ENCODE measurements around the gene RPL19.

Gene RPL19

DNA sequence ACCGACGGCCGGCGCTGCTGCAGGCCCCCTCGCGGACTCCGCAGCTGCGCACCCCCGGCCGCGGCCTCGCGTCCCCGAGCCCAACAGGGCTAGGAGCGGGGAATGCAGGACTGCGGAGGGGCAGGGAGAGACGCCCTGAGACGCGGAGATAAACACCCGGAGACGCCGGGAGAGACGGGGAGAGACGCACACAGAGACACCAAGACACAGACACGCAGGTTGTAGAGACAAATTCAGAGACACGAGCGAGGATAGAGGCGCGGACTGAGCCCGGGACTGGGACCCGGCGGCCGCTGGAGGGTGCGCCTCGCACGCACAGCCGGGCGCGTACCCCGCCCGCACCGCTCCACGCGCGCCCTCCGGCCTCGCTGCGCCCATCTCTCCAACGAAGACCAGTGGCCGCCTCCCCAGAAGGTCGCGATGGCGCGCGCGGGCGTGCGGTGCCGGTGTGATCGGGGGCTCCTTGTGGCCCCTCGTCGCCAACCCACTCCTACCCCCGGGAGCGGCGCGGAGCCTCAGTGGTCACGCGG is 24.8 kb downstream of the RPL19 start:
- no peak for DNase-seq (ENCODE audit: low read depth)

DNA sequence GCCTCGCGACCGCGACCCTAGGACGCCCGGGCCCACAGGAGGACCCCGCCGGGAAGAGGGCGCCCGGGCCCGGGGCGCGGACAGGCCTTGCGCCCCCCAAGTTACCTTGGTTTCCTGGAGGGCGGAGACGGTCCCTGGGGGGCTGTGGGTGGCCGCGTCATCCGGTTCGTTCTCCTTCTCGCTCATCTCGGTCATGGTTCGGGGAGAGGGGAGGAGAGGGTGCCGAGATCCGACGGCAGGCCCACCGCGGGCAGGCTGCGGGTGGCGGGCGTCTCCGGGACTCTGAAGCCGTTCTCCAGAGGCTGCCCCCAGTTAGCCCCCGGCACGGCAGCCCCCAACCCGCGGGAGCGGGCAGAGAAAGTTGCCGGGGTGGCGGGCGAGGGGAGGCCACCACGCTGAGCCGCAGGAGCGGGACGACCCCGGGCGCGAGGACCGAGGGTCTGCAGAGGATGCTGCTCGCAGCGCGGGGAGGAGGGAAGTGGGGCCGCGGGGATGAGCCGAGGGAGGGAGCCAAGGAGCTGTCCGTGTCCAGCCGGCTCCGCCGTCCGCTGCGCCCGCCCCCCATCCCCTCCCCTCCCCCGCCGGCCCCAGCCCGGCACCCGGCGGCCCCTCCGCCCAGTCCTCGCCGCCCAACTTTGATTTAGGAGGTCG is 25.4 kb downstream of the RPL19 start, which contains the start of gene STAC2:
STAC2 (minus strand) TSS at position 638 of the 651 bp plus-strand sequence; CDS start at position 195, 443 bp downstream.
- no peak for DNase-seq (ENCODE audit: low read depth)

DNA sequence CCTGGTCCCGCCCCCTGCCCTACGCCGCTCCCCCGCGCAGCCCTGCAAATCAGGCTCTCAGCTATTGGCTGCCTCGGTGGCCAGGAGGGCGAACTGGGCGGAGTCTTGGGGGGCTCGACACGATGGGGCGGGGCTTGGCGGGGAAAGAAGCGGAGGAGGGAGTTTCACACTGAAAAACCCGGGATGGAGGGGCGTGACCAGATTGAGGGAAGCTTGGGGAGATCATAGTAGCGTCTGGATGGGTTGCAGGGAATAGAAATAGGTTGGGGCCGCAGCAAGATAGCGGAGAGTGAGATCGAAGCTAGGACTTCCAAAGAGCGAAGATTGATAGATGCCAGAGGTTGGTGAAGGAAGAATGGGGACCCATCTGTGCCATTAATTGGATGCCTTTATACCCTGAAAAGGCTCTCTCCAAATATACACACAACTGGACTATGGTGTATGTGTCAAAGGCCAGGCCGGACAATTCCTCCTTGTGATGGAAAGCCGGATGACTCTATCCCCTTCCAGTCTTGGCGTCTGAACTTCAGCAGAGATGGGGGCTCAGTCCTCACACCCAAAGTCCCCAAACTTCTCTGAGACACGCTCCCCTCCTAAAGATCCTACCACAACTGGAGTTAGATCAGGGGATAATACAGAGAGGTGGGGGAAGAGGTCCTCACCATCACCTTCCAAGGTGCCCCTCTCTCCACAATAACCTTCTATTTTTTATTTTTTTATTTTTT is 26.0 kb downstream of the RPL19 start:
- no peak for DNase-seq (ENCODE audit: low read depth)

DNA sequence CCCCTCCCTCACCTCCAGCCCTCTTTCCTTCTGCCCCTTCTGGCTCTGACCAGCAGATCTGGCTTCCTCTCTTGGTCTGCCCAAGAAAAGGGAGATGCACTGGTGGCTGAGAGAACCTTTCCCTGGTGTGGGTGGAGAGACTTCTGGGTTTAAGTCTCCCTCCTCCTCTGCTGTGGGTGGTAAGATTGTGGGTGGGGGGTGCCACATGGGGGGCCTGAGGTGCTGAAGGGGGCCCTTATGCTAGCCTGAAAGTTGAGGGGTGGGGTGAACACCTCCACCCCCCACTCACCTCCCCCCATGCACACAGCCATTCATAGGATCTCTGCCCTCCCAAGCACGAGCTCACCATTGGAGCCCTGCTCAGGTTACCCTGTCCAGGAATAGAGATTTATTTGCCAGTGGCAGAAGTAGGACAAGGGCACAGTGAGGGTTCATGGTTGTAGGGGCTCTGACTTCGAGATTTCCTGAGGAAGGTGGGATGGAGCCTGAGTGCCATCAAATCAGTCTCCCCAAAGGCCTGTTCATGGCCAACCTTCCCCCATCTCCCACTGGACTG is 27.4 kb downstream of the RPL19 start:
- no peak for DNase-seq (ENCODE audit: low read depth)

DNA sequence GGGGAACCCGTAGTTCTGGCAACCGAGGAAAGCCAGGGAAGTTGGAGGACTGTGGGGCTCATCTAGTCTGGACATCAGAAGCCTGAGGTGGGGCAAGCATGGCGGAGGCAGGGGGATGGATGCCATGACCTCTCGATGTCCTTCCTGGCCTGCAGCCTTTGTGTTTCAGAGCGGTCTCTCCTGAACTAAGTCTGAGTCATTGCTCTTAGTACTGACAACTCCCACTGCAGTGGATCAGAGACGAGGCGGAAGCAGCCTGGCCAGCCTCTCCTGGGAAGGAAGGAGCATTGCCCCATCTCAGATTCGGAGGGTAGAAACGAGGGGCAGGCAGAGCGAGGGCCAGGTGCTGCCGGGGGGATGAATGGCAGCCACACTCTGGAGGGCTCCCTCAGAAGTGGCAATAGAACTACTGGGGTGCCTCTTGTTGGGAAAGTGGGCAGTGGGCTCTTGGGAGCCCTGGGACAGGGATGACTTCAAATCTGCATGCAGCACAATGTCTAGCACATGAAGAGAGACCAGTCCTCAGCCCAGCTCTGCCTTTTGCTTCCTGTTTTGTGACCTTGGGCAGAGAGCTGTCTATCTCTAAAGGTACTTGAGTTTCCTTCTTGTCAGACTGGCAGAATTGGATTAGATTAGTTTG is 29.3 kb downstream of the RPL19 start:
- DNase-seq (ENCODE audit: low read depth): no peak

DNA sequence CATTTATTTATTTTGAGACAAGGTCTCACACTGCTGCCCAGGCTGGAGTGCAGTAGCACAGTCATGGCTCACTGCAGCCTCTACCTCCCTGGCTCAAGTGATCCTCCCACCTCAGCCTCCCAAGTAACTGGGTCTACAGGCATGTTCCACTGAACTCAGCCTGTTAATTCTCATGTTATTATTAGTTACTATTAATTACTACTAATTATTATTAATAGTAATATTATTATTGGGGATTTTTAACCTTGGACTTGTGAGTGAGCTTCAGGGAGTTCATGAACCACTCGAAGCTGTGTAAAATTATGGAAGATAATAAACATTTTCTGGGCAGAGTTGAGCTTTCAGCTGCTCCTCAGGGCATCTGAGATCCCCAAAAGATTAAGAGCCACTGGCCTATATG is 30.3 kb downstream of the RPL19 start:
- DNase-seq (ENCODE audit: low read depth): no peak

DNA sequence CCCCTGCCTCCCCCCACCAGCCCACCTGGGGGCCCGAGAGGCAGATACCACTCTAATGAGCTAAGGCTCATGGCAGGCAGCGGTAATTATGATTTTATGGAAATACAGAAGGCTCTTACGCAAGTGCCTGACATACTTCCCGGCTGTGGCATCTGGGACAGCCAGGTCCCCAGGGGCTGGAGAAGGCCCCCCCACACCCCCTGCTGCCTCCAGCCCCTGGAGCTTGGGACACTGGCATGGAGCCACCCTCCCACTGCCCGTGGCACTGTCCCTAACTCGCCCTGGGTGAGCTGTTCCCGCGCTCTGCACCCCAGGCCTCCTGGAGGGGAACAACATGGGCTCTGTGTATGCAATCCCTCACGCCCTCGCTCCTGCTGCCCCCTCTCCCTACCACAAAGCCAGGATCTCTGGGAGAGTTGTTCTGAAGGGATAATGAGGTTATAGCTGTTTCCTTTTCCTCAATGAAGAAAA is 31.0 kb downstream of the RPL19 start:
- no peak for DNase-seq (ENCODE audit: low read depth)

DNA sequence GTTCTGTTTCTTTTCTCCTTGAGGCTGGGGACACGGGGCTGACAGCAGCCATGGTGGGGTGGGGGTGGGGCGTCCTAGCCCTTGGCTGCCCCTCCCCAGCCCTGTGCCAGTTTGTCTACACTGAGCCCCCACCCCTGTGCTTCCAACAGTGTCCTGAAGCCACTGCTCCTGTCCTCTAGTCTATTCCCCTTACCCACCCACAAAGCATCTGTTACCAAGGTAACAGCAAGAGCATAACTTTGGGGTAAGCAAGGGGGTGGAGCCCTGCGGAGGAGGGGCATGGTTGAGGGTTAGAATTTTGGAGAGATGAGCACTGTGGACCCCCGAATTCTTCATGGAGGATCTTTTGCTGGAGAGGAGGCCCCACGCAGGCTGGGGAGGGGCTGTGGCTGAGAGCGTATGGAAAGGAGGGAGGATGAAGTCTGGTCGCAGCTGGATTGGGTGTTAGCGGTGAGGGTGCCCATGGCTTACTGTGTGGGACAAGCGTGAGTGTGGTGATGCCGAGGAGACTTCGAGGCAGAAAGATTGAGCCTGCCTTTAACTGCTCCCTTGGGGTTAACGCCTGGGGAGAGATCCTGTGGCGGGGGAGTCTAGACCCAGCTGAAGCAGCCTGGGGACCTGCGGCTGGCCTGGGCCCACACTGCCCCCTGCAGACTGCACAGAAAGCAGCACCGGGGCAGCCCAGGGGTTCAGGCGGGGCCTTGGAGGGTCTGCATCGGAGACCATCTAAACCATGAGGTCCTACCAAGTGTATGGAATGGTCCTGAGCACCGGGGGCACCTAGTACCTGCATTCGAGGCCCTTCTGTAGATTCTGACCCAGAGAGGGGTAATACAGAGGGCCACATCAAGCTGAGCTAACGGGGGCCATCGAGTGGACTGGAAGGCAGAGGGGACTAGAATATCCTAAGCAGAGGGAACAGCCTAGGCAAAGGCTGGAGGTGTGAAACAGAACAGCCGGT is 31.8 kb downstream of the RPL19 start:
- DNase-seq (ENCODE audit: low read depth): no peak

DNA sequence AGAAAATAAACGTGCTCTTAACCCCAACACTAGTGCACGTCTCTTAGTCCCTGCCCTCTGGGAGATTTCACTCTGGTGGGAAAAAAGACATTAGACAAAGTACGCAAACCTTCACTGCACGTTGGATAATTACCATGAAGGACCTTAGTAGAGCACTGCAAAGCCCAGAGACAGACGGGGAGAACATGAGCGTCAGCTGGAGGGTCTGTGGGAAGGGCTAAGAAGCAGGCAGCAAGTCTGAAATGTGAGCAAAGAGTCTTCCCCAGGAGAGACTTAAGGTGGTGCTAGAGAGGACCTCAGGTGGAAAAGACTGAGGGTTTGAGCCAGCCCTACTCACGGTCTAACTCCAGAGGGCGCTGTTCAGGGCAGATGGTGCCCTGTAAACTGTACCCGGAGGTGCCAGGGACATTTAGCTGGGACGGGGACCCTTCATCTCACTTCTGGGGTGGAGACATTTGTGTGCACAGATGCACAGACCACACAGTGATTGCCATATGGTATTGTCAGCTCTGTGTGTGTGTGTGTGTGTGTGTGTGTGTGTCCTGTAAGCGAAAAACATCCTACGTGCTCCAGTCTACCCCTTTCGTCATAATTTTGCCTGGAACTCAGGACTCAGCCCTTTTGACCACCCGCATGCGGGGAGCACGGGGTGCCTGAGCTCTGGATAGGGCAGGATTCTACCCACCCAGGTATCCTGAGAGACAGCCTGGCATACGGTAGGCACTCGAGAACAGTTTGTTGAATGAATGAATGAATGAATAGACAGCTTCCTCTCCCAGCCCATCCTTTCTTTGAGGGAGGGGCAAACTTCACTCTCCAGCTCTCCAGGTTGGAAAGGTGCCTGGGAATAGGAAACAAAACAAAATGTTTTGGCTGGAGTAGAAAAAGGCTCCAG is 35.7 kb downstream of the RPL19 start:
- DNase-seq (ENCODE audit: low read depth): no peak

DNA sequence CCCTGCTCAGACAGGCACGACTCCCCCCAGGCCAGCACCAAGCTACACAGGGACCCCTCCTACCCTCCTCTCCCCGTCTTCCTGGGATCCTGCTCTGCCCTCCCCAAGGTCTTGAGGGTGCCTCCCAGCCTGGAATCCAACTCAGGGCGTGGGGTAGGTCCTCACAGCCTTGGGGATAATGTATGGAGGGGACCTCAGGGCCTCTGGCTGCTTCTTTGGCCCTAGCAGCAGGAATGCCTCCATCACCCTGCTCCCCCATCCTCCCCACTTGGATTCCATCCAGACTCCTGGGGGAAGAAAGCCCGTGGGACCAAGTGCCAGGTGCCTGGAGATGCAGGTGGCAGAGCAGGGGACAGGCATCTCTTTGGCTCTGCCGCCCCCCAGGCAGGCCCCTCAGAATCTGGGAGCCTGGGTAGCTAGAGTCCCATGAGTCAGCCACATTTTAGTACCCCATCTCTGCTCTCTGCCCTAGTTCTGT is 36.4 kb downstream of the RPL19 start:
- DNase-seq (ENCODE audit: low read depth): no peak

DNA sequence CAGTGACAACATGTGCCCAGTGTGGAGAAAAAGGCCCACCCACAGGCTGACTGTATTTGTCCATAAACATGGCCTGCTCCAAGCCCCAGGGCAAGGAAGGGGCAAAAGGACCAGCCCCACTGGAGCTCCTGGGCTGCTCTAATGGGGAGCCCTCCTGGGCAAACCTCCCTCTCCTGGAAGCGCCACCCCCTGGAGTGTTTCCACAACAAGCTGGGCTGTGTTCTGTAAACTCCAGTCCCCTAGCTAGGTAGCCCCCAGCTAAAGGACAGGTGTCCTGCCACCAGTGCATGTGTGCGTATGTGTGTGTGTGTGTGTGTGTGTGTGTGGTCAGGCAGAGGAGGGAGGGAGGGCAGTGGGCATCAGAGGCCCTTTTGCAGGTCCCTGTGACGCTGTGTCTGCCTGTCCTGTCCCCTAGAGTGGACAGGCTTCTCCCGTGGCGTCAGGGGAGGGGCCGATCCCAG is 36.9 kb downstream of the RPL19 start:
- no peak for DNase-seq (ENCODE audit: low read depth)

DNA sequence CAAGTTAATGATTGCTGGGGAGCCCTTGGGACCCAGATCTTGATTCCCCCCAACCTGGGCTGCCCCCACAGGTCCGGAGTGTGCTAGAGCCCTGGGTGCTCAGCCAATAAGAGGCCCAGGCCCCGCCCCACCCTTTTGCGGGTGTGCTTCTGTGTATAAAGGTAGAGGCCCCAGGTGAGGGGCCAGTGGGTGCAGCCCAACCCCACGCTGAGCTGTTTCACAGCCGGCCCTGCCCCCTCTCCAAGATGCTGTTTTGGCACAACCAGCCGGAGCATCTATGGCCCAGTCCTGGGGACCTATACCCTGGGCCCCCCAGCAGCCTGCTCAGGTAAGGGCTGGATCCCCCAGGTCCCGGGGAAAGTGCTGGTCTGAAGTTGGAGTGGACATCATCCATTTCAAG is 37.5 kb downstream of the RPL19 start:
- DNase-seq (ENCODE audit: low read depth): no peak

DNA sequence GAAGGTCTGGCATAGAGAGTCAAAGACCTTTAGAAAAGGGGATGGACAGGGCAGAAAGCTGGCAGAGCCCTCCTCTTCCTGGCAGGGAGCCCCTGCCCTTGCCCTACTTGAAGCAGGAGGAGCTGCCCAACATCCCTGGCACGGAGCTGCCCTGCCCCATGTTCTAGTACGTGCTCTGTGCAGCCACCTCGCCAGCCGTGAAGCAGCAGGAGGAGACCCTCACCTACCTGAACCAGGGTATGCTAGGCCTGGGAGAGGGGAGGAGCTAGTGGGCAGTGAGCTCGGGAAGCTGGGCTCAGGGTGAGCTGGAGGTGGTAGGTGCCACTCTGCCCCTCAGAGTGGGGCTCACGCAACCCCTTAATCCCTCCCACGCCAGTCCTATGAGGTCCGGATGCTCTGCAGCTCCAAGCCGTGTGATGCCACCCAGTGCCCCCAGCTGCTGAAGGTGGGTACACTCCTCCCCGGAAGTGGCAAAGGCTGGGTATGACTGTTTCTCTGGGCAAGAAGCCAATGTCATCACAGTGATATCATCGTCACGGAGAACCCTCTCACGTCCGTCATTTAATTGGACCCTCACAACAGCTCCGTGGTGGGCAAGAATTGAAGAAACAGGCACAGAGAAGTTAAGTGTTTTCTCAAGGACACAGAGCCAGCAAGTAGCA is 38.4 kb downstream of the RPL19 start:
- no peak for DNase-seq (ENCODE audit: low read depth)

DNA sequence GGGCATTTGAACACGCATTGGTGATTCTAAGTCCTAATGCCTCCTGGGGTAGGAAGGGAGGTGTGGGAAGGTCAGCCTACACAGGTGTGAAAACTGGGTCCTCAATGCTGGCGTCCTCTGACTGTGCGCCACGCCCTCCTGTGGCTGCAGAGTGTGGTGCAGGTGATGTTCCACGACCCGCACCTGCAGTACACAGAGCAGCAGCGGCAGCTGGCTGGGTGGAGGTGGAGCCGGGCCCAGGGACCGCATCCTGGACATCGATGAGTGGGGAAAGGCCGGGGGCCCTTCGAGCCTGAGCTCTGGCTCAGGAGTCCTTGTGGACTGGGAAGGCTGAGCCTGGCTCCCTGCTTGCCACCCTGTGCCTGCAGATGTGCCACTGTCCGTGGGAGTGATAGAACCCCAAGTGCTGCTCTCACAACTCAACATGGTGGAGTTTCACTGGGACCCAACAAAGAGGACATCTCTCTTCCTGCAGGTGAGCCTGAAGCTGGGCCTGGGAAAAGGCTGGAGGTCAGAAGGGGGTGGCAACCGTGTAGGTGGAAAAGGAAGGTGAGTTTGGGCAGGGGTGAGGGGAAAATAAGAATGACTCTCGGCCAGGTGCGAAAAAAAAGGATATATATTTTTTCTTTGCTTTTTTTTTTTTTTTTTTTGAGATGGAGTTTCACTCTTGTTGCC is 39.7 kb downstream of the RPL19 start:
- no peak for DNase-seq (ENCODE audit: low read depth)

DNA sequence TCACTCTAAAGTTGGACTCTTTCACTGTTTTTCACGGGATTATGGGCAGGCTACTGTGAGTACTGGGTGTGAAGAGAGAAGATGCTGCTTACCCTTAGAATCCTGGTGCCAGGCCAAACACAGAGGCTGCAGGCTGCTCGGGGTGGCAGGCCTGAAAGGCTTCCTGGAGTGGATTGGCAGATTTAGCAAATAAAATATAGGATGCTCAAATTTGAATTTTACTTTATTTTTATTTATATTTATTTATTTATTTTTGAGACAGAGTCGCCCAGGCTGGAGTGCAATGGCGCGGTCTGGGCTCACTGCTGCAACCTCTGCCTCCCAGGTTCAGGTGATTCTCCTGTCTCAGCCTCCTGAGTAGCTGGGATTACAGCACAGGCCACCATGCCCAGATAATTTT is 40.5 kb downstream of the RPL19 start:
- DNase-seq (ENCODE audit: low read depth): no peak

DNA sequence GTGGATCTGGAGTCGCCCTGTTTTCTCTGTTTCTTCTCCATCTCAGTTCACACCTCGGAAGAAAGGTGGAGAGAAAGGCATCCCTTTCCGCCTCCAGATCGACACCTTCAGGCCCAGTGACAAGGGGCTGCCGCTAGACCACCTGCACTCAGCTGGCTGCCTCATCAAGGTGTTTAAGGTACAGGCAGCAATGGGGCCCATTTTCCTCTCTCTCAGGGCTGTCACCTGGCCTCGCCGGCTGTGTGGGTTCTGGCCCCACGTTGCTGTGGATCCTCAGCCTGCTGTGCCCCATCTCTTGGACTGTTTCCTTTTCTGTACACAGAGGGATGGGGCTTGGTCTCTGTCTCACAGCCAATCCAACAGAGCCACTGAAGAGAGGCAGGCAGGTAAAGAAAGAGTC is 43.1 kb downstream of the RPL19 start:
- no peak for DNase-seq (ENCODE audit: low read depth)

DNA sequence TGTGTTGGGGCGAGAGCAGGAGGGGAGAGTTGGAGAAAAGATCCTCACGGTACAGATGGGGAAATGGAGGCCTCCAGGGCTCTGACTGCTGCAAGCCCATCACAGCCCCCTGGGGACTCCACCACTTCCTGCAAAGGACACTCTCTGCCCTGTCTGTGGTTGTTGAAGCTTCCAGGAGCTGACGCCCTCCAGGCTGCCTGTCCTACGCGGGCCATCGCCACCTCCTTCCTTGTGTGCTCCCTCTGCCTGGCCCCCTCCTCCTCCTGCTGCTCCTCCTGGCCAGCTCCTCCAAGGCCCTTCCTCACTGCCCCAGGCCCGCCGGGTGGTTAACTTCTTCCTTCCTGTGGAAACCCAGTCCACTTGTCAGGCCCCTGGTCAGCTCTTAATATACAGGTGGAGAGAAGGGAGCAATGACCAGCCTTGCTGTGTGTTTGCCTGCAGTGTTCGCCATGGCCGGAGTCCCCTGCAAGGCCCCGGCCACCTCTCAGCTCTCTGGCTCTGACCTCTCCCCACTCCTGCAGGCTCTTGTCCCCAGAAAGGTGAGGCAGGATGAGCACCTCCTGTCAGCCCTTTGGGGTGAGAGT is 44.0 kb downstream of the RPL19 start:
- no peak for DNase-seq (ENCODE audit: low read depth)
